SH-SY5Y (cell line): ENCODE data around the gene CENPS.

Experiments
- GATA2 ChIP-seq: IDR thresholded peaks from 2 replicates; pipeline ENCODE4 v1.6.1; 2011; ENCODE audit warnings: mild to moderate bottlenecking, low read depth, low read length
- GATA3 ChIP-seq: IDR thresholded peaks from 2 replicates; pipeline ENCODE4 v1.6.1; 2011; ENCODE audit warnings: low read depth, mild to moderate bottlenecking, low read length, moderate library complexity

GRCh38 chr1:10429868-10430215 lies 391 bp upstream of the CENPS start:
- TF ChIP-seq GATA2 = no peak
- no peak for TF ChIP-seq GATA3
